ENCODE results near the gene USP48. TPM values are rescaled to one million over a fixed set of nuclear protein-coding genes. Genes with fewer than 3 reads are reported as not detected.
A peak's percentile ranks its signal among the peaks of the same experiment; 100 is the strongest.

Gene USP48
- total and polyA plus RNA-seq, 2 of the 13 experiments (the other 11 are each of a cell fraction or from before 2014, with no cell fraction given), result 30.4 to 30.7 TPM

DNA sequence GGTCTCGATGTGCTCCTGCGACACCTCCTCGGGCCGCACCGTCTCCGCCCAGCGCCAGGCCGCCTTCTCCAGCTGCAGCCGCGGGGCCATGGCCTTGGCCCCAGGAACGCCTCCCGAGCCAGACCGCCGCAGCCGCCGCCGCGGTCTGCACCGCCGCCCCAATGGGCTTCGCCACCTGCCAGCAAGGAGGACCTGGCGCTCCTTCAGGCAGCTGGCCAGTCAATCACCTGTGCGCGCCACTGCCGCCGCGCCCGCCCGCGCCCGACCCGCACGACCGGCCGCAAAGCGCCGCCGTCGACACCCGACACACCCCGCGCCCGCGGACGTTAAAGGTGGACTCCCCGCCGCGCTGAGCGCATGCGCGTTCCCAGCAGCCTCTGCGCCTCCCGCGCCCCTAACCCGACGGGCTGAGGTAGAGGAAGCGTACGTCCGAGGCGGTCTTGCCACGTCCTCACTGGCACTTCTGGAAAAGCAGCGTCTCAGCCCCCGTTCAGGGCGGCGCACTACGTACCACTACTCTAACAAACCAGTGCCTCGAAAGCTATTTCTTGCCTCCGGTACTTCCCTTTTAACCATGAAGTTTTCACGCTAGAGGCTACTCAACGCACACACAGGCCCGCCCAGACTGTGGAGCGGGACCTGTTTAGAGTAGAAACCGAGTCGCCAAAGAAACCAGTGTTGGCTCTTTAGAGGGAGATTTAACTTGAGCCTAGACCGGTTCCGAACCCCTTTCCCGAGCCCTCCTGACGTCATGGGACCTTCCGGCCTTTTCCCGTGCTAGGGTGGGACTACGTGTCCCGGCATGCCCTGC is at the start of gene USP48 (continued):
- TF ChIP-seq, protein P1, sequence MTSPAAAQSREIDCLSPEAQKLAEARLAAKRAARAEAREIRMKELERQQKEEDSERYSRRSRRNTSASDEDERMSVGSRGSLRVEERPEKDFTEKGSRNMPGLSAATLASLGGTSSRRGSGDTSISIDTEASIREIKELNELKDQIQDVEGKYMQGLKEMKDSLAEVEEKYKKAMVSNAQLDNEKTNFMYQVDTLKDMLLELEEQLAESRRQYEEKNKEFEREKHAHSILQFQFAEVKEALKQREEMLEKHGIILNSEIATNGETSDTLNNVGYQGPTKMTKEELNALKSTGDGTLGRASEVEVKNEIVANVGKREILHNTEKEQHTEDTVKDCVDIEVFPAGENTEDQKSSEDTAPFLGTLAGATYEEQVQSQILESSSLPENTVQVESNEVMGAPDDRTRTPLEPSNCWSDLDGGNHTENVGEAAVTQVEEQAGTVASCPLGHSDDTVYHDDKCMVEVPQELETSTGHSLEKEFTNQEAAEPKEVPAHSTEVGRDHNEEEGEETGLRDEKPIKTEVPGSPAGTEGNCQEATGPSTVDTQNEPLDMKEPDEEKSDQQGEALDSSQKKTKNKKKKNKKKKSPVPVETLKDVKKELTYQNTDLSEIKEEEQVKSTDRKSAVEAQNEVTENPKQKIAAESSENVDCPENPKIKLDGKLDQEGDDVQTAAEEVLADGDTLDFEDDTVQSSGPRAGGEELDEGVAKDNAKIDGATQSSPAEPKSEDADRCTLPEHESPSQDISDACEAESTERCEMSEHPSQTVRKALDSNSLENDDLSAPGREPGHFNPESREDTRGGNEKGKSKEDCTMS (CRISPR knock-in tag; conservative IDR thresholded peaks at IDR 0.05), result no peak
- TF ChIP-seq AKAP8 (CRISPR knock-in tag; IDR thresholded peaks at IDR 0.05), result no peak; the same call in 1 of the 2 replicates
- no peak for TF ChIP-seq MAFG (CRISPR knock-in tag; IDR thresholded peaks at IDR 0.05)
- no peak for TF ChIP-seq JDP2 (CRISPR knock-in tag; IDR thresholded peaks at IDR 0.05; ENCODE audit: borderline replicate concordance)
- TF ChIP-seq NR2C2 (CRISPR knock-in tag; IDR thresholded peaks at IDR 0.05; ENCODE audit: borderline replicate concordance), result peak; percentile 94
- TF ChIP-seq ZNF790 (CRISPR knock-in tag; IDR thresholded peaks at IDR 0.05; ENCODE audit: borderline replicate concordance), result peak; percentile 63; the same call in 1 of the 2 replicates
- TF ChIP-seq, protein P2, sequence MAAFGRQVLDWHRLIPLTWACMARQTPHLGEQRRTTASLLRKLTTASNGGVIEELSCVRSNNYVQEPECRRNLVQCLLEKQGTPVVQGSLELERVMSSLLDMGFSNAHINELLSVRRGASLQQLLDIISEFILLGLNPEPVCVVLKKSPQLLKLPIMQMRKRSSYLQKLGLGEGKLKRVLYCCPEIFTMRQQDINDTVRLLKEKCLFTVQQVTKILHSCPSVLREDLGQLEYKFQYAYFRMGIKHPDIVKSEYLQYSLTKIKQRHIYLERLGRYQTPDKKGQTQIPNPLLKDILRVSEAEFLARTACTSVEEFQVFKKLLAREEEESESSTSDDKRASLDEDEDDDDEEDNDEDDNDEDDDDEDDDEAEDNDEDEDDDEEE (CRISPR knock-in tag; IDR thresholded peaks at IDR 0.05), result peak; percentile 72; the same call in 1 of the 2 replicates
- TF ChIP-seq DPF2 (CRISPR knock-in tag; IDR thresholded peaks at IDR 0.05; ENCODE audit: borderline replicate concordance, low read depth), result no peak
- TF ChIP-seq, protein P3, sequence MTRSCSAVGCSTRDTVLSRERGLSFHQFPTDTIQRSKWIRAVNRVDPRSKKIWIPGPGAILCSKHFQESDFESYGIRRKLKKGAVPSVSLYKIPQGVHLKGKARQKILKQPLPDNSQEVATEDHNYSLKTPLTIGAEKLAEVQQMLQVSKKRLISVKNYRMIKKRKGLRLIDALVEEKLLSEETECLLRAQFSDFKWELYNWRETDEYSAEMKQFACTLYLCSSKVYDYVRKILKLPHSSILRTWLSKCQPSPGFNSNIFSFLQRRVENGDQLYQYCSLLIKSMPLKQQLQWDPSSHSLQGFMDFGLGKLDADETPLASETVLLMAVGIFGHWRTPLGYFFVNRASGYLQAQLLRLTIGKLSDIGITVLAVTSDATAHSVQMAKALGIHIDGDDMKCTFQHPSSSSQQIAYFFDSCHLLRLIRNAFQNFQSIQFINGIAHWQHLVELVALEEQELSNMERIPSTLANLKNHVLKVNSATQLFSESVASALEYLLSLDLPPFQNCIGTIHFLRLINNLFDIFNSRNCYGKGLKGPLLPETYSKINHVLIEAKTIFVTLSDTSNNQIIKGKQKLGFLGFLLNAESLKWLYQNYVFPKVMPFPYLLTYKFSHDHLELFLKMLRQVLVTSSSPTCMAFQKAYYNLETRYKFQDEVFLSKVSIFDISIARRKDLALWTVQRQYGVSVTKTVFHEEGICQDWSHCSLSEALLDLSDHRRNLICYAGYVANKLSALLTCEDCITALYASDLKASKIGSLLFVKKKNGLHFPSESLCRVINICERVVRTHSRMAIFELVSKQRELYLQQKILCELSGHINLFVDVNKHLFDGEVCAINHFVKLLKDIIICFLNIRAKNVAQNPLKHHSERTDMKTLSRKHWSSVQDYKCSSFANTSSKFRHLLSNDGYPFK (CRISPR knock-in tag; IDR thresholded peaks at IDR 0.05; ENCODE audit: borderline replicate concordance), result peak; percentile 78; the same call in 1 of the 2 replicates
- TF ChIP-seq, protein P4, sequence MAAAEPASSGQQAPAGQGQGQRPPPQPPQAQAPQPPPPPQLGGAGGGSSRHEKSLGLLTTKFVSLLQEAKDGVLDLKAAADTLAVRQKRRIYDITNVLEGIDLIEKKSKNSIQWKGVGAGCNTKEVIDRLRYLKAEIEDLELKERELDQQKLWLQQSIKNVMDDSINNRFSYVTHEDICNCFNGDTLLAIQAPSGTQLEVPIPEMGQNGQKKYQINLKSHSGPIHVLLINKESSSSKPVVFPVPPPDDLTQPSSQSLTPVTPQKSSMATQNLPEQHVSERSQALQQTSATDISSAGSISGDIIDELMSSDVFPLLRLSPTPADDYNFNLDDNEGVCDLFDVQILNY (CRISPR knock-in tag; conservative IDR thresholded peaks at IDR 0.05), result peak; percentile 14; the same call in 1 of the 2 replicates
- TF ChIP-seq, protein P5, sequence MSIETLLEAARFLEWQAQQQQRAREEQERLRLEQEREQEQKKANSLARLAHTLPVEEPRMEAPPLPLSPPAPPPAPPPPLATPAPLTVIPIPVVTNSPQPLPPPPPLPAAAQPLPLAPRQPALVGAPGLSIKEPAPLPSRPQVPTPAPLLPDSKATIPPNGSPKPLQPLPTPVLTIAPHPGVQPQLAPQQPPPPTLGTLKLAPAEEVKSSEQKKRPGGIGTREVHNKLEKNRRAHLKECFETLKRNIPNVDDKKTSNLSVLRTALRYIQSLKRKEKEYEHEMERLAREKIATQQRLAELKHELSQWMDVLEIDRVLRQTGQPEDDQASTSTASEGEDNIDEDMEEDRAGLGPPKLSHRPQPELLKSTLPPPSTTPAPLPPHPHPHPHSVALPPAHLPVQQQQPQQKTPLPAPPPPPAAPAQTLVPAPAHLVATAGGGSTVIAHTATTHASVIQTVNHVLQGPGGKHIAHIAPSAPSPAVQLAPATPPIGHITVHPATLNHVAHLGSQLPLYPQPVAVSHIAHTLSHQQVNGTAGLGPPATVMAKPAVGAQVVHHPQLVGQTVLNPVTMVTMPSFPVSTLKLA (IDR thresholded peaks at IDR 0.05), result no peak
- TF ChIP-seq, protein P6, sequence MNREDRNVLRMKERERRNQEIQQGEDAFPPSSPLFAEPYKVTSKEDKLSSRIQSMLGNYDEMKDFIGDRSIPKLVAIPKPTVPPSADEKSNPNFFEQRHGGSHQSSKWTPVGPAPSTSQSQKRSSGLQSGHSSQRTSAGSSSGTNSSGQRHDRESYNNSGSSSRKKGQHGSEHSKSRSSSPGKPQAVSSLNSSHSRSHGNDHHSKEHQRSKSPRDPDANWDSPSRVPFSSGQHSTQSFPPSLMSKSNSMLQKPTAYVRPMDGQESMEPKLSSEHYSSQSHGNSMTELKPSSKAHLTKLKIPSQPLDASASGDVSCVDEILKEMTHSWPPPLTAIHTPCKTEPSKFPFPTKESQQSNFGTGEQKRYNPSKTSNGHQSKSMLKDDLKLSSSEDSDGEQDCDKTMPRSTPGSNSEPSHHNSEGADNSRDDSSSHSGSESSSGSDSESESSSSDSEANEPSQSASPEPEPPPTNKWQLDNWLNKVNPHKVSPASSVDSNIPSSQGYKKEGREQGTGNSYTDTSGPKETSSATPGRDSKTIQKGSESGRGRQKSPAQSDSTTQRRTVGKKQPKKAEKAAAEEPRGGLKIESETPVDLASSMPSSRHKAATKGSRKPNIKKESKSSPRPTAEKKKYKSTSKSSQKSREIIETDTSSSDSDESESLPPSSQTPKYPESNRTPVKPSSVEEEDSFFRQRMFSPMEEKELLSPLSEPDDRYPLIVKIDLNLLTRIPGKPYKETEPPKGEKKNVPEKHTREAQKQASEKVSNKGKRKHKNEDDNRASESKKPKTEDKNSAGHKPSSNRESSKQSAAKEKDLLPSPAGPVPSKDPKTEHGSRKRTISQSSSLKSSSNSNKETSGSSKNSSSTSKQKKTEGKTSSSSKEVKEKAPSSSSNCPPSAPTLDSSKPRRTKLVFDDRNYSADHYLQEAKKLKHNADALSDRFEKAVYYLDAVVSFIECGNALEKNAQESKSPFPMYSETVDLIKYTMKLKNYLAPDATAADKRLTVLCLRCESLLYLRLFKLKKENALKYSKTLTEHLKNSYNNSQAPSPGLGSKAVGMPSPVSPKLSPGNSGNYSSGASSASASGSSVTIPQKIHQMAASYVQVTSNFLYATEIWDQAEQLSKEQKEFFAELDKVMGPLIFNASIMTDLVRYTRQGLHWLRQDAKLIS (CRISPR knock-in tag; IDR thresholded peaks at IDR 0.05), result no peak; the same call in 1 of the 2 replicates
